ENCODE results near the gene CEACAM8.
"Not testable (repeated sequence)": the region's sequence is repeated elsewhere in the genome, so short reads cannot be mapped to it uniquely, and the experiment has no call there.

The CEACAM8 gene

DNA sequence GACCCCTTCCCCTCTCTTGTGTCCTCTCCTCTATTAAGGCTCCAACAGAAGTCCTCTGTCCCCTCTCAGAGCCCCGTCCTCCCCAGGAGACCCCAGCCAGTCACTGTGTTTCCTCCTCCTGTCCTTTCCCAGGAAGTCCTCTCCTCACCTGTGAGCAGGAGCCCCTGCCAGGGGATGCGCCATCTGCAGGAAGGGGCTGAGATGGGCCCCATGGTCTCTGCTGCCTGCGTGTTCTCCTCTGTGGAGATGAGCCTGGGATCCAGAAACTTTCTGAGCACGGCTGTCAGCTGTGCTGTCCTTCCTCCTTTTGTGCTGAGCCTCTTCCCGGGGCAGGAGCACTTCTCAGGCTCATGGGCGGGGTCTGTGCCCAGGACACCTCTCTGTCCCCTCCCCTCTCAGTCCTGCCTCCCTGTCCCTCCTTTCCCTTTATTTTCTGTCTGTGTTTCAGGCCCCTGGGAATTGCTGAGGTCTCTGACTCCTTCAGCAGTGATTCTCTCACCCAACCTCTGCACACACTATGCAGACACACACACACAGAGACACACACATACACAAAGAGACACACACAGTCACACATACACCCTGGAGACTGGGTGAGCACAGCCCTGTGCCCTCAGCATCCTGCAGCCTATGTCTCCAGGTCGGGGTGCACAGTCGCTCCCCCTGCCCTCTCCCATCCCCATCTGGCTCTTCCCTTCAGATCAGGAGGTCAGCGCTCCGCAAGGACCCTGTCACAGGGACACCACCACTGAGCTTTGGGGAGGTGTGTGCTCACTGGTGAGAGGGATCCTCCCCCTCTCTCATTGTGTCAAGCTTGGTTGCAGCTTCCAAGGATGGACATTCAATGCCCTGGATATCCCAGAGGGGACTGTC lies at the start of gene CEACAM8:
TSS of gene CEACAM8 (minus strand) at position 308 of the 873 bp plus-strand sequence. CDS start at position 212, 96 bp downstream.
- DNase-seq (ENCODE audit: insufficient read length, low spot score): no peak
- FAIRE-seq: no peak

DNA sequence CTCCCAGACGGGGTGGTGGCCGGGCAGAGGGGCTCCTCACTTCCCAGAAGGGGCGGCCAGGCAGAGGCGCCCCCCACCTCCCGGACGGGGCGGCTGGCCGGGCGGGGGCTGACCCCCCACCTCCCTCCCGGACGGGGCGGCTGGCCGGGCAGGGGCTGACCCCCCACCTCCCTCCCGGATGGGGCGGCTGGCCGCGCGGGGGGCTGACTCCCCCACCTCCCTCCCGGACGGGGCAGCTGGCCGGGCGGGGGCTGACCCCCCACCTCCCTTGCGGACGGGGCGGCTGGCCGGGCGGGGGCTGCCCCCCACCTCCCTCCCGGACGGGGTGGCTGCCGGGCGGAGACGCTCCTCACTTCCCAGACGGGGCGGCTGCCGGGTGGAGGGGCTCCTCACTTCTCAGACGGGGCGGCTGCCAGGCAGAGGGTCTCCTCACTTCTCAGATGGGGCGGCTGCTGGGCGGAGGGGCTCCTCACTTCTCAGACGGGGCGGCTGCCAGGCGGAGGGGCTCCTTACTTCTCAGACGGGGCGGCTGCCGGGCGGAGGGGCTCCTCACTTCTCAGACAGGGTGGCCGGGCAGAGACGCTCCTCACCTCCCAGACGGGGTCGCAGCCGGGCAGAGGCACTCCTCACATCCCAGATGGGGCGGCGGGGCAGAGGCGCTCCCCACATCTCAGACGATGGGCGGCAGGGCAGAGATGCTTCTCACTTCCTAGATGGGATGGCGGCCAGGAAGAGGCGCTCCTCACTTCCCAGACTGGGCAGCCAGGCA lies 44.8 kb upstream of the CEACAM8 start:
- not testable (repeated sequence) for DNase-seq (ENCODE audit: insufficient read length, low spot score); FAIRE-seq

GRCh38 chr19:42635233-42635539 lies 40.5 kb upstream of the CEACAM8 start:
- DNase-seq (ENCODE audit: insufficient read length, low spot score): no peak
- no peak for FAIRE-seq

- DNase-seq (ENCODE audit: insufficient read length, low spot score): peak; percentile 56
- FAIRE-seq: no peak
These were observed 39.9 kb upstream of the CEACAM8 start for GRCh38 chr19:42634409-42635232.

DNA sequence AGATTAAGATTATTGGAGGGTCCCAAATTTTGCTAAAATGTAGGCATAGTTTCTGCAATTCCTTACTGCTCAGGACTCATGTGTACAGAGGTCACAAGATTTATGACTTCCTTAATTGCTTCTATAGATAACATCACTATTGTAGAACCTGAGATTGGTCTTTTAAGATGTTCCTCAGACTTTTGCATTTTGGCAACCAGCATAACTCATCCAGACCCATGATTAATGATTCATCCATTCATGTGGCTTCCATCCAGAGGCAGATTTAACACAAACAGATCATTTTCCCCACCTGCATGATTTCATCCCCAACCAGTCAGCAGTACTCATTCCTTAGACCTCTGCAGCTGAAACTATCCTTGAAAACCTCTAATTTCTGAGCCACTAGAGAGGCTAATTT lies 34.5 kb upstream of the CEACAM8 start:
- FAIRE-seq: no peak
- no peak for DNase-seq (ENCODE audit: insufficient read length, low spot score)

GRCh38 chr19:42628411-42629140 lies 33.9 kb upstream of the CEACAM8 start:
- FAIRE-seq (peak; percentile 36), DNase-seq (ENCODE audit: insufficient read length, low spot score) (no peak)

GRCh38 chr19:42627916-42628315 lies 33.2 kb upstream of the CEACAM8 start:
- no peak for FAIRE-seq
- DNase-seq (ENCODE audit: insufficient read length, low spot score): no peak

GRCh38 chr19:42626181-42626580 lies 31.5 kb upstream of the CEACAM8 start:
- FAIRE-seq (no peak), DNase-seq (ENCODE audit: insufficient read length, low spot score) (no peak)

GRCh38 chr19:42619271-42619670 lies 24.5 kb upstream of the CEACAM8 start:
- FAIRE-seq: no peak
- DNase-seq (ENCODE audit: insufficient read length, low spot score): no peak

DNA sequence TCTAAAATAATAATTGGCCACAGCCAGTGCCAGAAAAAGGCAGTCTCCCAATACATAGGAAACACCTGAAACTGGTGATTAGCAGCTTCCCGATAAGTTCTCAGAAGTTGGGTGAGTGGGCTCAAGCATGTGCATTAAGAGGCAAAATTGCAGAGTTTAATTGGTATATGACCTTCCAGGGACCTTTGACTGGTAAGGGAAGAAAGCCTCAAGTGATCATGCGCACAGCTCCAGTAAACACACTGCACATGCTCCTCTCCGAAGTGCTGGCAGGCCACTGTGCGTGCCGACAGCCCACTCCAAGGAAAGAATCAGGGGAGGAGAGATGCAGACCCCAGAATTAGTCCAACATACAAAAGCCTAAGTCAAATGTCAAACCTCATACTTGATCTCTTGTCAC lies 18.9 kb upstream of the CEACAM8 start:
- FAIRE-seq: no peak

DNA sequence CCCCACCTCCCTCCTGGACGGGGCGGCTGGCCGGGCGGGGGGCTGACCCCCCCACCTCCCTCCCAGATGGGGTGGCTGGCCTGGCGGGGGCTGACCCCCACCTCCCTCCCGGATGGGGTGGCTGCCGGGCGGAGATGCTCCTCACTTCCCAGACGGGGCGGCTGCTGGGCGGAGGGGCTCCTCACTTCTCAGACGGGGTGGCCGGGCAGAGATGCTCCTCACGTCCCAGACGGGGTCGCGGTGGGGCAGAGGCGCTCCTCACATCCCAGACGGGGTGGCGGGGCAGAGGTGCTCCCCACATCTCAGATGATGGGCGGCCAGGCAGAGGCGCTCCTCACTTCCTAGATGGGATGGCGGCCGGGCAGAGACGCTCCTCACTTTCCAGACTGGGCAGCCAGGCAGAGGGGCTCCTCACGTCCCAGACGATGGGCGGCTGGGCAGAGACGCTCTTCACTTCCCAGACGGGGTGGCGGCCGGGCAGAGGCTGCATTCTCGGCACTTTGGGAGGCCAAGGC lies 15.7 kb upstream of the CEACAM8 start:
- not testable (repeated sequence) for FAIRE-seq; DNase-seq (ENCODE audit: insufficient read length, low spot score)

More for the DNA sequence above, 18.9 kb upstream of the CEACAM8 start:
- DNase-seq (ENCODE audit: insufficient read length, low spot score): no peak

GRCh38 chr19:42606660-42607351 lies 12.1 kb upstream of the CEACAM8 start:
- FAIRE-seq: peak; percentile 42
- peak; percentile 79 for DNase-seq (ENCODE audit: insufficient read length, low spot score)

DNA sequence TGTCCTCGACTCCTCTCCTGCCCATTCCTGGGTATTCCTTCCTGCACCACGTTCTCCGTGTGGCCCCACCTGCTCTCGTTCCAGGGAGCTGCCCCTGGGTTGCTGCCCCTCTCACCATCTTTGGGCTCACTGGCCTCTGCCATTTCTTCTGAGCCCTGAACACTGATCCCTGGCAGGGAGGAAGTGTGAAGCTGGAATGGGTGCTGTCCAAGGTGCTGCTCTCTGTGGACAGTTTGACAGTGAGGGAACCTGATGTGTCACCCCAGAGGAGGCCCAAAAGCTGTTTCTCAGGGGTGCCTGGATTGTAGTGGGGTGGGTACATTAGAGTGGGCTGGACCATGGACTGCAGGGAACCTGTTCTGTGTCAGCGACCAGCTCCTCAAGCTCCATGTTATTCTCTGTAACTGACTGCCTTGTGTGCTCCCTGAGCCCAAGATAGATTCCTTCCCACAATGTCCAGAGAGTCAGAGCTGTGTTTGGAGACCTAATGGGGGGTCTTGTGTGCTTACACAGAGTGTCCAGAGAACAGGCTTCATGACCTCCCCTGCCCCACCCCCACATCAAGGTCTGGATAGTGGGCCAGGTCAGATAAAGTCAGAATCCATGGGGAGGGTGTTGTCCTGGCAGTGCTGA lies 7.2 kb upstream of the CEACAM8 start:
- FAIRE-seq: no peak
- DNase-seq (ENCODE audit: insufficient read length, low spot score): peak; percentile 54

DNA sequence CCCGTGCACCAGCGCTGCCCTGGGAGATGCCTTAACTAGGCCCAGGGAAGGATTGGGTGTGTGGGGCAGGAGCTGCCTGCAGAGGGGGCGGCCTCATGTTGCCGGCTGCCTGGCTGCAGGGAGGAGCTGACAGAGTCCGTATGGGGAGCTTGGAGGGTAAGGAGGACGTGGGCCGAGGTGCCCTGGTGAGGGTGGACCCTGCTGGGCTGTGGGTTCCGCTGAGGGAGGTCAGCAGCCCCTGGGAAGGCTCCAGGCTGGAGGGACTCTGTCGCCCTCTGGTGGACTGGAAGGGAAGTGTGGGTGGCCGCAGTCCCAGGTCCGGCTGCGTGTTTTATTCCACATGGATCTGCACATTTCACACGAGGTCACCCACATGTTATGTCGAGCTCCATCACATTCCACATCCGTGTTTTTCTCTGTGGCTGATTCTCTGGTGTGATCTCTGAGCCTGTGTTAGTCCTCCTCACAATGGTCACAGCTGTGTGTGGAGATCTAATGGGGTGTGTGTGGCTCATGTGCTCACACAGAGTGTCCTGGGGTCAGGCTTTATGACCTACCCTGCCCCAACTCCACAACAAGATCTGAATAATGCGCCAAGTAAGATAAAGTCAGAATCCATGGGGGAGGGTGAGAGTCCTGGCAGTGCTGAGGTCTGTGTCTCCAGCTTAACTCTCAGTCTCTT lies 1.8 kb upstream of the CEACAM8 start:
- FAIRE-seq (peak; percentile 78), DNase-seq (ENCODE audit: insufficient read length, low spot score) (peak; percentile 24)

DNA sequence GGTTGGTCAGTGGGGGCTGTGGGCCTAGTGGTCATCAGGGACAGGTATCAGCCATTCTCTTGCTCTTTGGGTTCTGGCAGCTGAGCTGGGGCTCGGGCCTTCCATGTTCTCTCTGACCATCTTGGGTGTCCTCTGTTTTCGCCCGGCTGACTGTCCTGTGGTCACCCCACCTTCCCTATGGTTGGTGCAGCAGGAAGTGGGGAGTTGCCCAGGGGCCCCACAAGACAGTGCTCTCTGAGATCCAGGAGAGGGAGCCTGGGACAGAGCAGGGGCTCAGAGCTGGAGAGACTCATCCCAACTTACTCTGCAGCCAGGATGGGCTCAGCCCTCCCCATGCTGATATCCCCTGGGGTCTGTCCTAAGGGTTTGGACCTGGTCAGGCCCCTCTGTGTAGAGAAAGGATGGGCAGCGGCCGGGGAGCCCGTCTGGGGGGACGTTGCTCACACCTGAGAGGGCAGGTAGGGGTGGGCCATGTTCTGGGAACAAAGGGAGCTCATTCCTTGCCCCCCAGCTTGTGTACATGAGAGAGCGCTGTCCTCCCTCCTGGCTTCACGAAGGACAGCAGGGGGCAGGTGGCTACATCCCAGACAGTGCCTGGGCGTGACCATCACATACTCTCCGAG lies 937 bp upstream of the CEACAM8 start:
- DNase-seq (ENCODE audit: insufficient read length, low spot score): no peak
- no peak for FAIRE-seq

DNA sequence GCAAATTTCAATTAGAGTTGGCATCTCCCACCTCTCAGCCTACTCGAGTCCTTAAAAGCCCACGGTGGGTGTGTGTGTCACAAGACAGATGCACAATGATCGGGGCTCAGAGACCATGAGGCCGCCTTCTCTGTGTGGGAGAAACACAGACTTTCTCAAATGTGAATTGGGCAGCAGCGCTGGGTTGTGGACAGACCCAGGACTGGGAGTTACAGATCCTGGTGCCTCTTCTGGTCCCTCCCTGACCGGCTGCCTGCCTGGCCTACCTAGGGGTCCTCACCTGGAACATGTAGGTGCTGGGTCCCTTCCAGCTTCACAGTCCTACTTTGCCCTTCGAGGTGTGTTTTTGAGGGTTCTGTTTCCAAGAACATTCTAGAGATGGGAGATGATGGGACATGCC lies 4.9 kb downstream of the CEACAM8 start:
- FAIRE-seq (no peak), DNase-seq (ENCODE audit: insufficient read length, low spot score) (no peak)

DNA sequence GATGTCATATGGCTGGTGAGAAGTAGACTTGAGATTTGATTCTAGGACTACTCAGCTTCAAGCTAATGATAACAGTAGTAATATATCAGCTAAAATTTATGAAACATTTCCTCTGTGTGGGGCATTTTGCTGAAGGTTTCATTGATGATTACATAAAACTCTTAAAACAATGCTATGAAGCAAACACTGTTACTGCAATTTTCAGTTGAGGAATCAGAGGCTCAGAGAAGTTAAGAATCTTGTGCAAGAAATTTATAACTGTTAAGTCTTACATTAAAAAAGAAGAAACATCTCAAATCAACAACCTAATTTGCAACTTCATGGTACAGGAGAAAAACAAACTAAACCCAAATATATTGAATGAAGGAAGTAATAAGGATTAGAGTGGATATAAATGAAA lies 10.3 kb downstream of the CEACAM8 start:
- FAIRE-seq: no peak

DNA sequence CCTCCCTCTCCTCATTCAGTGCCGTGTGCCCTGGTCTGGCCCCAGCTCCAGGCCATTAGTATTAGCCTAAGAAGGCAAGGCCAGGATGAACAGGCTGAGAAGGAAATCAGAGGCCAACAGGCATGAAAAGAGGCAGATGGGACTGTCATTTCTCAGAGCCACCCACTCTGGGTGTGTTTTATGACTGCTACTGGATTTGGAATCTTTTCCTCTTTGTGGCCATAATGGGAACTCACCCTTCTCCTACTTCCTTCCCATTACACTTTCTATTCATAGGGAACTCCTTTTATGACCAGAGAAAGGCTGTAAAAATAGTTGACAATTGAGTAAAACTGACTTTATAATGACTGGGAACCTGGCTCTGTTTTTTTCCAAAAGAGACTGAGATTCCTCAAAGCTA lies 17.7 kb downstream of the CEACAM8 start:
- FAIRE-seq (no peak), DNase-seq (ENCODE audit: insufficient read length, low spot score) (no peak)

More for the DNA sequence above, 10.3 kb downstream of the CEACAM8 start:
- DNase-seq (ENCODE audit: insufficient read length, low spot score): no peak

All from HTR-8/SVneo (cell line).